Fibroblast of the aortic adventitia (primary cell): Measurements from ENCODE around the gene FGF6. TPM values are rescaled to one million over a fixed set of nuclear protein-coding genes. Genes with fewer than 3 reads are reported as not detected.
A peak's percentile ranks its signal among the peaks of the same experiment; 100 is the strongest.

Experiments used
- DNase-seq: peaks from one replicate; pipeline ENCODE4 v3.0.0-alpha.2; 2010; ENCODE audit warnings: low read depth
- H3K4me3 ChIP-seq: 2 replicates; pipeline ENCODE4 v1.5.1; 2011; ENCODE audit warnings: low read depth, mild to moderate bottlenecking, control low read depth, low read length, moderate library complexity
- CTCF ChIP-seq: IDR thresholded peaks from 2 replicates; pipeline ENCODE4 v1.5.1; 2011; ENCODE audit warnings: mild to moderate bottlenecking, low read length, control low read depth, inconsistent platforms; ENCODE audit not compliant: insufficient read depth
- total RNA-seq: library from RNA; depleted of rRNA; stranded (reverse); fragments of >200 nt; gene quantifications from 2 replicates; pipeline ENCODE4 v1.2.3, GENCODE V29; 2012; ENCODE audit warnings: low replicate concordance

The FGF6 gene
- total RNA-seq, 1 donor = not detected

DNA sequence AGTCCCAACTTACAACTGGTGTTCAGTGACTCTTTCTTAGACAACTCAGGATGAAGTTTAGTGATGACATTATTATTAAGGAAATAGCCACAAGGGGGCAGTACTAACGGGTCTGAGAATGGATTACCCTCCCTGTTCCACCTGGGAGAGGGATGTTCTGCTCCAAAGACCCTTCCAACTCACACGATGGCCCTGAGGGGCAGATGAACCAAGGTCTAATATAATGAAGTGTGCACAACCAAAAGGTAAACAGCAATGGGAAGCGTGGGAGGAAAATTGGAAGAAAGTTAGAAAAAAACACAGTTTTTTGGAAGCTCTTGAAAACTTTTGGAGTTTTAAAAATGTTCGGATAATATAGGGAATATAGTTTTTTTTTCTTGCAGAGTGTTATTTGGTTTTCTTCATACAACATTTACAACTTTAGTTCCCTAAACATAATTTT lies 24.0 kb downstream of the FGF6 start:
- peak; percentile 38 for DNase-seq
- no peak overlapping the region for H3K4me3 ChIP-seq
- TF ChIP-seq CTCF = peak; percentile 59

- H3K4me3 ChIP-seq = no peak overlapping the region
- DNase-seq = no peak
- no peak for TF ChIP-seq CTCF
Observed at GRCh38 chr12:4420138-4420670, 25.4 kb downstream of the FGF6 start.

GRCh38 chr12:4418913-4419312 lies 26.7 kb downstream of the FGF6 start:
- no peak for TF ChIP-seq CTCF
- no peak for DNase-seq
- H3K4me3 ChIP-seq = no peak overlapping the region

DNA sequence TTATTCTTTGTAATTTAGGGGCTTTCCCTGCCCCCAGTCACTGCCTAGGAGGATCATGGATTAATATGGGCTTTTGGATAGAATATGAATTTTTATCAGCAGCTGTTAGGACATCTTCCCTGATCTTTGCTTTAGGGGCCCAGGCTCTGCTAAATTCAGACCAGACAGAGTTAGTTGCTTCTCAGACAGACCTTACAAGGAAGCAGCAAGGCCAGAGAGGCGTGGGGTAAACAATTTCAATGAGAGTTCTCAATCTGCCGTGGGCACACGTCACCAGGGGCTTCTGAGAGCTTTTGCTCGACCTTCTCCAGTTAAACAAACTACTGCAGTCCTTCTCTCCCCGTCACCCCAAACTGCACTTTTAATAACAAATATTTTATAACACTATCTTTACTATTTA lies 27.7 kb downstream of the FGF6 start:
- TF ChIP-seq CTCF = no peak
- H3K4me3 ChIP-seq = no peak overlapping the region
- no peak for DNase-seq

- no peak for DNase-seq
- TF ChIP-seq CTCF = no peak
- H3K4me3 ChIP-seq = no peak overlapping the region
Observed at GRCh38 chr12:4417455-4417854, 28.2 kb downstream of the FGF6 start.

DNA sequence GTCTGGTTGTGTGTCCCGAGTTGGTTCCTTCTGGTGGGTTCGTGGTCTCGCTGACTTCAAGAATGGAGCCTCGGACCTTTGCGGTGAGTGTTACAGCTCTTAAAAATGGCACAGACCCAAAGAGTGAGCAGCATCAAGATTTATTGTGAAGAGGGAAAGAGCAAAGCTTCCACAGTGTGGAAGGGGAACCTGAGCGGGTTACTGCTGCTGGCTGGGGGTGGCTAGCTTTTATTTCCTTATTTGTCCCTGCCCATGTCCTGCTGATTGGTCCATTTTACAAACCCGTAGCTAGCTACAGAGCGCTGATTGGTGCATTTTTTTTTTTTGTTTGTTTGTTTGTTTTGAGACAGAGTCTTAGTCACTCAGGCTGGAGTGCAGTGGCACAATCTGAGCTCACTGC lies 29.3 kb downstream of the FGF6 start:
- TF ChIP-seq CTCF = no peak
- no peak overlapping the region for H3K4me3 ChIP-seq
- DNase-seq = no peak

DNA sequence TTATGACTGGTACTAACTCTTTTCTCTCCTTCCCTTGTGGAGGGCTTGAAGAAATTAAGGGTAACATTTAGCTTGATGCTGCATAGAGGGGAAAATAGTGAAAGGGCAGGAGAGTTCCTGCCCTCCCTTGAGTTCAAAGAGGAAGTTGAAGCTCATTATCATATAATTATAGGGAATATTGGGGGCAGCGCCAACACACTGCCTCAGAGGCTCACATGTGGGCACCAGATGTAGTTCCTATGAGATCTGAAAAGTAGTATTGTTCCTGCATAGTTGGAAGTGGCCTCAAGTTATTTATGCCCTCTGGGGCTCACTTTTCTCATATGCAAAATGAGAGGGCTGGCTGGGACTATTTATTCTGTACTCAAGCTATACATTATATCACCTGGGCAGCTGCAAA lies 33.1 kb downstream of the FGF6 start:
- TF ChIP-seq CTCF = no peak
- no peak for DNase-seq
- no peak overlapping the region for H3K4me3 ChIP-seq
